DMS79 (cell line): ENCODE measurements around the gene NELFB.

Source experiments
- DNase-seq: peaks from one replicate; lab custom pipeline; 2025; lab: John Stamatoyannopoulos, UW

The NELFB gene

GRCh38 chr9:137314561-137315560 lies 59.7 kb downstream of the NELFB start:
- no peak for DNase-seq

DNA sequence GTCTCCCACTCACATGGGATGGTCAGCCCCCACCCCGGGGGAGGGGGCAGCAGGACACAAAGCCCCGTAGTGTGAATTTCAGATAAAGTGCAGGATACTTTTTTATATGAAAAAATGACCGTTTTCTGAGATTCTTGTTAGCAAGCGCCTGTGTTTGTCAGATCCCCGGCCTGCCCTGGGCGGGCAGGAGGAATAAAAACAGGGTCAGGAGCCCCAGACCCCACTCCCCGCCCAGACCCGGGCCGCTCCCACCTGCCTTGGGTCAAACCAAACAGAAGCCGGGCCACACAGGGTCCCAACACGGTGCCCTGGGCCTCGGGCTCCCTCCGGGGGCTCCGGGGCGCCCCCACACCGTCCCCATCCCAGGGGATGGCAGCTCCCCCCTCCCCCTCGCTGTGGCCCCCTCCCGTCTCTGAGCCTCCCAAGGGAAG lies 60.5 kb downstream of the NELFB start:
- no peak for DNase-seq

DNA sequence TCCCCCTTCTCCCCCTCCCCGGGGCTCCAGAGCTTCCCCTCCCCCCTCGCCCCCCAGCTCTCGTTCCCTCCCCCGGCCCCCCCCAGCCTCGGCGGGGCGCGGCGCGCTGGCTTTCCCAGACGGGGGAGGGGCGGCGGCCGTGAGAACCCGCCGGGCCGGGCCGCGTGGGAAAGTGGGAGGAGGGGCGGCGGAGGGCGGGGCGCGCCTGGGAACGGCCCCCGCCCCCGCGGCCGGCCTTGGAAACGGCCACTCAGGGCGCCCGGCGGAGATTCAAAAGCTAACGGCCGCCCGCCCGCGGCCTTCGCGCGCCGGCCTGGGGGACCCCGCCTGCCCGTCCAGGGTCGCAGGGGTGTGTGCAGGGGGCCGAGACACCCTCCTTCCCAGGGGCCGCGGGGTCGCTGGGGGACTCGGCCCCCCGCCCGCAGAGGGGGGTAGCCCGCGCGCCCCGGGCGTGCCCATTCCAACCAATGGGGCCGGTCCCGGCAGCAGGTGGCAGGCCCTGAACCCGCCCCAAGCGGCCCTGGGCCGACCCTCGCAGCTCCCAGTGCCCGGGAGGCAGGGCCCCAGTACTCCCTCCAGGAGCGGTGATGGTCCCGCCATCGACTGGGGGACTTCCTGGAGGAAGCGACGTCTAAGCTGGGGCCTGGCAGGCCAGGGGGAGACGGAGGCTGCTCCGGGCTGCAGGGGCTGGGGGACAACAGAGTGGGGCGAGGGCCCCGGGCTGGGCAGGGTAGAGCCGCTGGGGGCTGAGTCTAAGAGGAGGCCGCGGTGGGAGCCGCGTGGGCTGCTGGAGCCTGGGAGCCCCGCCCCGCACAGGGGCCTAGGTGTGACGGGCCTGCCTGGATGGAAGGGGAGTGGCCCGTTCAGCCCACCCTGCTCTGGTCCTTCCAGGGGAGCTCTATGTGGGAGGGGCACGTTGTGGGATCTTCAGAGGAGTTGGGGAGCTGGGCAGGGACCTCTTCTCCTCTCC lies 61.2 kb downstream of the NELFB start:
- no peak for DNase-seq

GRCh38 chr9:137317021-137317717 lies 62.0 kb downstream of the NELFB start:
- no peak for DNase-seq

- no peak for DNase-seq
These were observed 62.8 kb downstream of the NELFB start for GRCh38 chr9:137317718-137318511.

- no peak for DNase-seq
These were observed 63.5 kb downstream of the NELFB start for GRCh38 chr9:137318602-137319001.

GRCh38 chr9:137319011-137319738 lies 64.0 kb downstream of the NELFB start:
- no peak for DNase-seq

GRCh38 chr9:137319739-137320551 lies 64.8 kb downstream of the NELFB start:
- no peak for DNase-seq

DNA sequence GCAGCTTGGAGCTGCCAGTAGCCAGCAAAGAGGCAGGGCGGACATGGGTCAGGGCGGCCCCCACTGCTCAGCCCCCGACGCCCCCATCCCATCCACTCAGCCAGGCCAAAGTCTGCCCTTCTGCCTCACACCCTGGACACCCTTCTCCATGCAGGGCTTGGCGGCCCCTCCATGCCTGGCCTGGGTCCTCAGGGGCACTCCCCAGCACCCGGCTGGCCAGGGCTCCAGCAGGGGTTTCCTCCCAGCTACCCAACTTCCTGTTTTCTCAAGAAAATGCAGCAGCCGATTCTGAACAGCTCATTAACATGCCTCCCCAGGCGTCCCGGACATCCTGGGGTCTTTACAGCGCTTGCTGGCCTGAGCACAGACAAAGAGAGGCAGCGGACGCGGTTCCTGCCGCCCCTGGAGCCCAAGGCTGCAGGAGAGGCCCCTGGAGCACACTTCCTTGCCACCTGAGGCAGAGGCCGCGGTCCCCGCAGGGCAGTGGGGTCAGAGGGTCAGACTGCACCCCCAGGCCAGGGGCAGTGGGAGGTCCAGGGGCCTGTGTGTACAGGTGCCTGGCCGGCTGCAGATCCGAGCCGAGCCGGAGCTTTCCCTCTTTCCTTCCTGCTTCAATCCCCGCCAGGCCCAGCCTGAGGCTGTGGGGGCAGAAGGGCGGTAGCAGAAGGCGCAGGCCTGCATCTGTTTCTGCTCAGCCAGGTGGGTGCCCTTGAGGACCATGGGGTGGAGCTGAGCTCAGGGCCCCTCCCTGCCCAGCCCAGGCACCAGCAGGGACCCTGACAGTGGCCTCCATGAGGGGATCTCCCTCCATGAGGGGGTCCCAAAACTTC lies 65.6 kb downstream of the NELFB start:
- DNase-seq: no peak

DNA sequence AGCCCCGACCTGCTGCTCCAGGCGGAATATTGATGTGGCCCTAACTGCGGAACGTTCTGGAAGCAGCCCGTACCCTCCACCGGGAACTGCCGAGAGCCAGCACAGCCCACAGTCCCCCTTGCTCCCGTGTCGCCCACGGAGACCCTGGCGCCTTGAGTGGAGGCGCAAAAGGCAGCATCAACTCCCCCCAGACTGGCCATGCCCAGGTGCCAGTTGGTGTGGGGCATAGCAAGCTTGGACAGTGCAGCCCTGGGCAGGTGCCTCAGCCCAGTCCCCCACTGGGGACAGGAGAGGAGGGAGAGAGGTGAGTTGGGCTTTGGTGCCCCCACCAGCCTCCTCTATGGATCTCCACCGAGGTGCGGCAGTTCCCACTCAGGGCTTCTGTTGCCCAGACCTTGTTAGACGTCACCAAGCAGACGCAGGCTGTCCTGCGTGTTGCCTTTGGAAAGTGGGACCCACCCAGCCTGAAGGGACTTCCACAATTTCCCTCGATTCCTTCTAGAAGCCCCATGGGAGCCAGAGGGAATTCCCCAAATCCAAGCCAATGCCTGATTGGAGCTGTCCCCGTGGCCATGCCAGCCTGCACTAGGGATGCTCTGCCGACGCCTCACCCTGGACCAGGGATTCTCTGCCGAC lies 66.7 kb downstream of the NELFB start:
- no peak for DNase-seq
